DMS 273 (cell line): Measurements from ENCODE around the gene ITIH5.
"Not testable (repeated sequence)": the region's sequence is repeated elsewhere in the genome, so short reads cannot be mapped to it uniquely, and the experiment has no call there.

ENCODE experiments used
- DNase-seq: peaks from one replicate; lab custom pipeline; 2025; ENCODE audit not compliant: unreplicated experiment; lab: John Stamatoyannopoulos, UW

ITIH5 gene

DNA sequence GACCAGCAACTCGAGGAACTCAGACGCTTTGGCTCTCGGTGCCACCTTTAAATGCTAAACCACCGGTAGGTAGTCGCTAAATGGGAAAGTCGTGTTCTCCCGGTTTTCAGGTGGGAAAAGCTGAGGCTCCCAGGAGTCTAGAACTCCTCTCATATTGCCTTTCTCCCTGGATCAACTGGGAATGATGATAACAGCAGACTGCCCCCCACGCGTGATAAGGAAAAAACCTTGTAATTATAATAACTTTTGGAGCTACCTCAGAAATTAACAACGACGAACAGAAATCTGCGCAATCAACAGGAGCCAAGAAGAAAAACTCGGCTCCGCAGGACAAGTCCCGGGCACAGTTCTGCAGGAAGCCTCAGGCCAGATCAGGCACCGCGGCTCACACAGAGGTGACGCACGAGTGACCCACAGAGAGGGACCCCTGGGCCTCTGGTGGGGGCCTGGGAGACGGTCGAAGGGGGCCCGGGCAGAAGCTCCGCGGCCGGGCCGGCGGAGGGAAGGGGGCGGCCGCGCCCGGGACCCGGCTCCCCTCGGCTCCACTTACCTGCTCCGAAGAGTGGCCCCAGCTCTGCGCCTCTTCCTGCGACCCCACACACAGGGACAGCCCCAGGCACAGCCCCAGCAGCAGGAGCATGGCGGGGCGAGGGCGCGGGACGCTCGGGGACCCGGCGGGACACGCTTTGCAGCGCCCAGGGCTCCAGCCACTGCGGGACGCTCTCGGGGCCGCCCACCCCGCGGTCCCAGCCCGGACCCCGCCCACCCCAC is at the start of gene ITIH5:
ITIH5 (minus strand) TSS at position 714 of the 771 bp plus-strand sequence; CDS start at position 640, 74 bp downstream.
- DNase-seq = no peak

DNA sequence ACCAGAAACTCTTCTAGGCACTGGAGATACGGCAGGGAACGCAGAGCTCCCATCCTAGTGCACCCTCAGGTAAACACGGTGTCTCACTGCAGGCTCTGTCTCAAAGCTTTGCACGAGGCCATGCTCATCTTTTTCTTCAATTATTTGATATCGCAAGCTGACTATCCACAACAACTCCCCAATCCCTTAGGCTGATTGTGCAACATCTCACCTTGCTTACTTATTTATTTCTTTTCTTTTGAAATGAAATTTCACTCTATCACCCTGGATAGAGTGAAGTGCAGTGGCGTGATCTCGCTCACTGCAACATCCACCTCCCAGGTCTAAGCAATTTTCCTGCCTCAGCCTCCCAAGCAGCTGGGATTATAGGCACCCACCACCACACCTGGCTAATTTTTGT is 48.7 kb upstream of the ITIH5 start:
- DNase-seq = no peak

DNA sequence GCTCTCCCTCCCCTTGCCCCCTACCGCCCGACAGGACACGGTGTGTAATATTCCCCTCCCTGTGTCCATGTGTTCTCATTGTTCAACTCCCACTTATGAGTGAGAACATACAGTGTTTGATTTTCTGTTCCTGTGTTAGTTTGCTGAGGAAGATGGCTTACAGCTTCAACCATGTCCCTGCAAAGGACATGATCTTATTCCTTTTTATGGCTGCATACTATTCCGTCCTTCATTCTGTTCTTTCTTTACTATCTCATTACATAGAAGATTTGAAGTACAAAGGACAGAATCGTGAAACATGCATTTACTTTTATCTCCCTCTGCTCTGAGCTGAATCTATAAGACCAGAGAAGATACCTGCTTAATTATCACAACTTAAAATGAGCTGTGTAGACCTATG is 44.3 kb upstream of the ITIH5 start:
- DNase-seq = not testable (repeated sequence)

DNA sequence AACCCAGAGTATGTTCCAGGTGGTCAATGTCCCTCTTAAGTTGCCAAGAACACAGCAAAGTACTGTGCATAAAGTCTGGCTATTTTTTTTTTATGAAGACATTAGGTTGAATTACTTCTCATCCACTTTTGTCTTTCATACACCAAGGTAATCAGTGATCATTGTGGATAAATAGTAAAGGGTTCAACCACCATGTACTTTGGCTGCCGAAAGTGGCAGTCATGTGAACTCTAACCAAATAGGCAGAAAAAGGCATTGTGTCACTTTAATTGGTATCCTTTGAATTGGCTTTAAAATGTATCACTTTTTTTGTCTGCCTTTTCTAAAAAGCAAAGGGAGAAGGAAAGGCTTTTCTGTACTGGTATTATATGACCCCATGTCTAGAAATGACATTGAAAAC is 43.7 kb upstream of the ITIH5 start:
- no peak for DNase-seq

DNA sequence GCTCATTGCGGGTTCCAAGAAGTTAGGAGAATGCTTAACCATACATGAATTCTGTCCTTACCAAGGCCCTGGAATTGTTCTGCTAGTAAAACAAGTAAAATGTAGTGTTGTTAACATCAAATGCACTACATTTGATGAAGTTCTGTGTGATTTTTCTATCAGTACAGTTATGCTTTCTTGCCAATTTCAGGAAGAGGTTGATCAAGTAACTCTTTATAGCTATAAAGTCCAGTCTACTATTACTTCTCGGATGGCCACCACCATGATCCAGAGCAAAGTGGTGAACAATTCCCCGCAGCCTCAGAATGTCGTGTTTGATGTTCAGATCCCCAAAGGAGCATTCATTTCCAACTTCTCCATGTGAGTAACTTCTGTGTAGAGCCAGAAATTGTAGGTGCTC is 42.1 kb upstream of the ITIH5 start:
- no peak for DNase-seq

DNA sequence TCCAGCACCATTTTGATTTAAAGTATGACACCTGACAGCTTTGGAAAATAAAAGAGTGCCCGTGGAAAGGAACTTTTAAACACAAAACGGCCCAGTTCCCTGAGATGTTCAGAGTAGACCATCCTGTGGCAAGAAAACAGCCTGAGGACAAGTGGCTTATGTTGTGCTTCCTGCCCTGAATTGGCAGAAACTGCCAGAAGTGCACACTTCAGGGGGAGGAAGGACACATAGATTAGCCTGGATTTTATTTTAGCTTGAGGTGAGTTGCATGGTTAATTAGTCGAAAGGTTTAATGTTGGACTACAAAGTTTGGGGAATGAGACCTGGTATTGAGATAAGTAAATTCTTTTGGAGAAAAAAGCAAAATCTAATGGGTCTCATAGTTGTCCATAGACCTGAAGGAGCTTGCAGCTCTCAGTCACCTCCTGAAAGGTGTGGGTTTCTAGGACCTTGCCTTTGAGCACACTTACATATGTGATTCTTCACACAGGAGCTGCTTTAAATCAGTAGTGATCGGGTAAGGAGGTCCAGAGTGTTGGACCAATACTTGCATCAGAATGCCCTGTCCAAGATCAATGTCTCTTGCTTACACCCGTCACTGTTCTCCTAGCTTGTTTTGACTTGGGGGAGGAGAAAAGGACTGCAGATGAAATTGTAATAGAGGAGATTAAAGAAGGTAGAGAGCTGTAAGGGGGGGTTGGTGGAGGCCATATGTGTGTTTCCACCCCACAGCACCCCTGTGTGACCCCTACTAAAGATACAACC is 41.3 kb upstream of the ITIH5 start:
- DNase-seq = no peak

DNA sequence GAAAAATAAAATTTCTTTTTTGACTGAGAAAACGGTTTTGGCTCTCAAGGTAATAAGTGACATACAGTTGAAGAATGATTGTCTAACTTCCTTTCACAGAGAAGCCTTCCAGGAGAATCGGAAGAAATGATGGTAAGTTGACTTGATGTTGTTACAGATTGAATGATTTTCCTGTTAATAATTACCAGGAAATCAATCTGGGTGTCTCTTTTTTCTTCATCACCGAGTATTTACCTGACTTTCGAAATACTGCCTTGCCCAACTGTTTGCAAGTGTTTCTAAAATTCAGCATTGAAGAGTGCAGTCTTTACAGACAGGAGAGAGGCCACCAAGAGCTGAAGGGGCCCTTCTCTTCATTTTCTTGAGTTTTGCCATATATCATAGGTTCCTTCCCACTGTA is 40.3 kb upstream of the ITIH5 start:
- no peak for DNase-seq

DNA sequence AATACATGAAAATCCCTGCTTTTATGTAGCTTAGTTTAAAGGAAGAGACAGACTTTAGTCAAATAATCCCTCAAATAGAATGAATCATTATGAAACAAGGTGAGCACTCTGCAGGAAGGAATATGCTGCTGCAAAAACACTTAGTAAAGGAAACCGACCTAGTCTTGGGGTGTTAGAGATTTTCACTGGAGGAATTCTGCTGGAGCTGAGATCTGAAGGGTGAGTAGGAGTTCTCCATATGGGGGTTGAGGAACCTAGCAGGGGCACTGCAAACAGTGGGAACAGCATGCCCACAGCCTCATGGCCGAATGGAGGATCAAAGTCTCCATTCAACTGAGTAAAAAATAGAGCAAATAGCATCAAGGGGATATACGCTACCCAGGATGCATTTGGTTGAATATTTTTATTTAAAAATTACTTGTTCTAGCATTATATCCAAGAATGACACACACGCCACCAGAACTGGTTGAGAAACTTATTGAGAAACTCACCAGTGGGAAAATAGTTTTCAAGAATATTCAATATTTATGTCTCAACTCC is 39.8 kb upstream of the ITIH5 start:
- DNase-seq = no peak

DNA sequence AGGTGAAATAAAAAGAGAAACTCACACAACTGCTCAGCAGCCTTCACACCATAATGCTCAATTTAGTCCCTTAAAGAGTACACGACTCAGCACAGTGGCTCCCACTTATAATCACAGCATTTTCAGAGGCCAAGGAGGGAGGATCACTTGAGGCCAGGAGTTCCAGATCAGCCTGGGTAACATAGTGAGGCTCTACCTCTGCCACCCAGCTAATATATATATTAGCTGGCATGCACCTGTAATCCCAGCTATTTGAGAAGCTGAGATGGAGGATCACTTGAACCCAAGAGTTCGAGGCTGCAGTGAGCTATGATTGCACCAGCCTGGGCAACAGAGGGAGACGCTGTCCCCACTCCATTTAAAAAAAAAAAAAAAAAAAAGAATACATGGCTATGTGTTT is 38.6 kb upstream of the ITIH5 start:
- no peak for DNase-seq

DNA sequence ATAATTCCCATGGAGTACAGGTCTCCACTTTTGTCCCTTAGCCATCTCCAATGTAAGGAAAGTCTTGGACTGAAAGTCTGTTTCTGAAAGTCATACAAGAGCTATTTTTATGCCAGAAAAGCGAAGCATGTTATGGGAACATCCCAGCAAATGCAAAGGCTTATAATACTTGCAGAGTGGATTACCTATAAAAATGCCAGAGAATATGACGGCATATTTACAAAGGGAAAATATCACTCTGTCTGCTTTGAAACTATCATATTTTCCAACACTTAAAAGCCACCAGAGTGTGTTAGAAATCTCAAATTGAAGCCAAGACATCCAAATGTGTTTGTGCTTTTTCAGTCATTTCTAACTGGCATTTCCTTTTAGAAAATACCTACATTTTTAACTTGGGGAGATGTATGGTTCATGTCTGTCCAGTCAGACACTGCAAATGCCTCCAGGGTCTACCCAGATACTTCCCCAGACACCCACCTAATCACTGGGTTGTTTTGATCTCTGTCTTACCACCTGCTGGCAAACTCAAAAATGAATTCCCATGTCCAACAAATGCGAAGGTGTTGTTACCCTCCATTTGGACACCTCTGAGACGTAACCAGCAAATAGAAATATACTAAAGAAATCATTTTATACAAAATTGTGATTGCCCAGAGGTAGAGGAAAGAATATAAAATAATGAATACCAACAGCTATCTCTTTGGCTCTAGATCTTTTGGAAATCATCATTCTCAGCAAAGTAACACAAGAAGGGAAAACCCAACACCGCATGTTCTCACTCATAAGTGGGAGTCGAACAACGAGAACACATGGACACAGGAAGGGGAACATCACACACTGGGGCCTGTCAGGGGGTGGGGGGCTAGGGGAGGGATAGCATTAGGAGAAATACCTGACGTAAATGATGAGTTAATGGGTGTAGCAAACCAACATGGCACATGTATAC is 37.6 kb upstream of the ITIH5 start:
- no peak for DNase-seq

DNA sequence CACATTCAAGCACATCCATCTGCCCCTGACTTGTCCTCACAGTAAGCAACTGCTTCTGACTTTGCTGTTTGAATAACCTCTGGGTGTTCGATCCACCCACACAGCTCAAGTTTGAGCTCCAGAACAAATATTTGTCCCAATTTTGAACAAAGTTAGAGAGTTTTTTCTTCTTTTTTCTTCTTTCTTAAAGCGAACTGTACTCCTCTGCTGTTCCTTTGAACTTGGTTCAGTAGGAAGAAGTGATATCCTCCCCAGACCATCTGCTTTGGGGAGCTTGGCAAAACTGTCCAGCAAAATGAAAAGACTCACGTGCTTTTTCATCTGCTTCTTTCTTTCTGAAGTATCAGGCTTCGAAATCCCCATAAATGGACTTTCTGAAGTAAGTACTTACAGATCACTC is 36.4 kb upstream of the ITIH5 start, which contains the start of gene ITIH2:
ITIH2 (plus strand) TSS at position 177 of the 400 bp plus-strand sequence; CDS start at position 296, 119 bp downstream.
- no peak for DNase-seq

DNA sequence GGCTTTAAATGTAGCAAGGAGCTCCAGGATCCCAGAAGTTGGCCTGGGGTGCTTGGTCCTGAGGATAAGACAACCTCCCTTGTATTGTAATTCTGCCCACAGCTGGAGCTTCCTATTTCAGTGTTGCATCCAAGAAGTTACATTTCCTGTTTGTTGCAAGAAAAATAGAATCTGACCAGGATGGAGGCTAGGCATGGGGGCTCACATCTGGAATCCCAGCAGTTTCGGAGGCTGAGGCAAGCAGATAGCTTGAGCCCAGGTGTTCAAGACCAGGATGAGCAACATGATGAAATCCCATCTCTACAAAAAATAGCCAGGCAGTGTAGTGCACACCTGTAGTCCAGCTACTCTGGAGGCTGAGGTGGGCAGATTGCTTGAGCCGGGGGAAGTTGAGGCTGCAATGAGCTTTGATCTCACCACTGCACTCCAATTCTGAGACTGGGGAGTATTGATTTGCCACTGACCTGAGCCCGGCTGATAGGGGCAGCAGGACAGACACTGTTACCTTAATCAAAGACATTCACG is 35.6 kb upstream of the ITIH5 start:
- DNase-seq = no peak

DNA sequence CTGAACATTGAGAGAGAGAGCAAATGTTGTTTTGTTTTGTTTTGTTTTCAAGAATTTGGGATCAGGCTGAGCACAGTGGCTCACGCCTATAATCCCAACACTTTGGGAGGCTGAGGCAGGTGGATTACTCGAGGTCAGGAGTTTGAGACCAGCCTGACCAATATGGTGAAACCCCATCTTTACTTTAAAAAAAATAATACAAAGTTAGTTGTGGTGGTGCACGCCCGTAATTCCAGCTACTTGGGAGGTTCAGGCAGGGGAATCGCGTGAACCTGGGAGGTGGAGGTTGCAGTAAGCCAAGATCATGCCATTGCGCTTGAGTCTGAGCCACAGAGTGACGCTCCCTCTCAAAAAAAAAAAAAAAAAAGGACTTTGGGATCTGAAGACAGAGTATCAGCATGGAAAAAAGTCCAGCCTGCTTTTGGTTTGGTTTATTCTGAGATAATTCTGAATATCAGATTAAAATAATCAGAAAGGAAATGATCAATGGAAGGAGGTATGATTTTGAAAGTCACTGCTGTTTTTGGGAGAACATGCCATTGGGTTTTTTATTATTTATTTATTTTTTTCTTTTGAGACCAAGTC is 34.5 kb upstream of the ITIH5 start:
- DNase-seq = no peak

DNA sequence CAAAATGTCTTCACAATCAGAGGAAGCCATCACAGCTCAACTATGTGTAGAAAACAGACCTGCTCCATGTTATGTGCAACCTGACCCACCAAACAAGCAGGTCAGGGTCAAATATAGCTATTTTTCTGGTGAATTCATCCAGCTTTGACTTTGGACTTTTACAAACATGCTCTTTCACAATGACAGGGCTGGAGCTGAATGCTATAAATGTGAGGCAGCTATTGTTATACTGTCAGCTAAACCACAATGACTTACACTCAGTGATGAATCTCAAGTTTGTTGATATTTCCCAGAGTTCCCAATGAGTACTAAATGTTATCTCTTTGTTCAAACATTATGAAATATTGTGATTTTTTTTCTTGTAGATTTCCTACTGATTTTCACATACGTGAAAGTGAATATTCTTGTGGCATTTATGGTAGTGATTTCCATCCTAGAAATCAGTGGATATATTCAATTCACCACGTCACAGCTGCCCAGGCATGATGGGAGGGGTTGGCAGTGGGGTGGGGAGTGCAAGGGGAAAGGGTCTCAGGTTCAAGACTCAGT is 33.9 kb upstream of the ITIH5 start:
- no peak for DNase-seq

DNA sequence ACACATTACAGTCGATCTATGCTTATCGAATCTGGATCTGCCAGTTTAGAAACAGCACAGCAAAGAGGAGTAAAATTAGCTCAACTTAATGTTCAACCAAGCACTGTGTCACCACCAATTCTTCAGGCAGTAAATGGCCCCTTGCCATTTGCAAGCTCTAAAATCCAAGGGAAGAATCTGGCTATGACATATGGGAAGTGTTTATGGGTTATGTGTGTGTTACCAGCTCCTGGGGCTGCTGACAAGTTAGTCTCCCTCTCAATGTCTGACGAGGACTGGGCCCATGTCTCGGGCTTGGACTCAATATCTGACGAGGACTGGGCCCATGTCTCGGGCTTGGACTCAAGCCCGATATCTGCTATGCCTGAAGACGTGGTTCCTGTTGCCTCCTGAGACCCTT is 30.7 kb upstream of the ITIH5 start:
- DNase-seq = peak; percentile 4

DNA sequence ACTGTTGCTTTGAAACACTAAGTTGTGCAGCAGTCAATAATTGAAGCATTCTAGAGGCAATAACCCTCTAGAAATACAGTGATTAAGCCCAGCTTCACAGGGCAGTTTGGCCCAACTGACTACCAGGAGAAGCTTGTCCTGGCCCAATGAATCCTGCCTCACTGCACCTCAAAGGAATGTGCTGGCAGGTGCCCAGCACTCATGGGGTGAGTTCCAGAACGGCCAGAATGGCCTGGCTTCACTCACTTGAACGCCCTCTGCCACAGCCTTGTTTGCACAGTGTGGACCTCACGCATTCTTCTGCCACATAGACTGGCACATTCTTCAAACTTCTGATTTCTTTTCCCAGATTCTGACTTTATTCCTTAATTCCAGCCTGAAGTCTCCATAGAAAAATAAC is 29.8 kb upstream of the ITIH5 start:
- DNase-seq = no peak

DNA sequence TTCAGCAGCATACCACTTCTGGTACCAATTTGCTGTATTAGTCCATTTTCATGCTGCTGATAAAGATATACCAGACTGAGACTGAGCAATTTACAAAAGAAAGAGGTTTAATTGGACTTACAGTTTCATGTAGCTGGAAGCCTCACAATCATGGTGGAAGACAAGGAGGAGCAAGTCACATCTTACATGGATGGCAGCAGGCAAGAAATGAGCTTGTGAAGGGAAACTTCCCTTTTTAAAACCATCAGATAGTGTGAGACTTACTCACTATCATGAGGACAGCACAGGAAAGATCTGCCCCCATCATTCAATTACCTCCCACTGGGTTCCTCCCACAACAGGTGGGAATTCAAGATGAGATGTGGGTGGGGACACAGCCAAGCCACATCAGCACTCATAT is 26.4 kb upstream of the ITIH5 start:
- not testable (repeated sequence) for DNase-seq

DNA sequence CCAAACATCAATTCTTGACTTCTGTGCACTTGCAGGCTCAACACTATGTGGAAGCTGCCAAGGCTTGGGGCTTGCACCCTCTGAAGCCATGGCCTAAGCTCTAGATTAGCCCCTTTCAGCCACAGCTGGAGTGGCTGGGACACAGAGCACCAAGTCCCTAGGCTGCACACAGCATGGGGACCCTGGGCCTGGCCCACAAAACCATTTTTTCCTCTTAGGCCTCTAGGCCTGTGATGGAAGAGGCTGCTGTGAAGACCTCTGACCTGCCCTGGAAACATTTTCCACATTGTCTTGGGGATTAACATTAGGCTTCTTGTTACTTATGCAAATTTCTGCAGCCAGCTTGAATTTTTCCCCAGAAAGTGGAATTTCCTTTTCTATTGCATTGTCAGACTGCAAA is 25.6 kb upstream of the ITIH5 start:
- not testable (repeated sequence) for DNase-seq

DNA sequence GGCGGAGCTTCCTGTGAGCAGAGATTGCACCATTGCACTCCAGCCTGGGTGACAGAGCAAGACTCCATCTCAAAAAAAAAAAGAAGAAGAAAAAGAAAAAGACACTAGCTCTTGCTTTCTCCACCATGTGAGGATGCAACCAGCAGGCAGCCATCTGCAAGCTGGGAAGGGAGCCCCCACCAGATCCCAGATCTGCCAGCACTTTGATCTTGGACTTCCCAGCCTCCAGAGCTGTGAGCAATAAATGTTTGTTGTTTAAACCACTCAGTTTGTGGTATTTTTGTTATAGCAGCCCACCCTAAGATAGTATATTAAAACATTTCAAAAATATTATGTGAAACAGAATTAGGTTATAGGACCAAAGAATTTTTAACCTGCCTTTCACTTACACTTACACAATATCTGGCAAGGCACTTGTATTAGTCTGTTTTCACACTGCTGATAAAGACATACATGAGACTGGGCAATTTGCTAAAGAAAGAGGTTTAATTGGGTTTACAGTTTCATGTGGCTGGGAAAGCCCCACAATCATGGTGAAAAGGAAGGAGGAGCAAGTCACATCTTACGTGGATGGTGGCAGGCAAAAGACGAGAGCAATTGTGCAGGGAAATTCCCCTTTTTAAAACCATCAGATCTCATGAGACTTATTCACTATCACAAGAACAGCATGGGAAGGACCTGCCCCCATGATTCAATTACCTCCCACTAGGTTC is 24.3 kb upstream of the ITIH5 start:
- DNase-seq = not testable (repeated sequence)
